Measurements from ENCODE around the gene CSMD2. TPM values are rescaled to one million over a fixed set of nuclear protein-coding genes. Genes with fewer than 3 reads are reported as not detected.

Gene CSMD2
- total RNA-seq, 1 experiment from 2014 or later: 0.22 TPM

GRCh38 chr1:33782776-33783175, 382.3 kb downstream of the CSMD2 start:
- ChIA-PET POLR2A (no interaction called here), CTCF (no interaction called here), RAD21 (ENCODE audit: low non-redundant PET in 1 of 2, low total read pairs in 2 of 2, uncharacterized antibody in 2 of 2, unreplicated experiment in 2 of 2) (no interaction called here)
- Histone ChIP-seq H3K9me2 (ENCODE audit: insufficient read depth) (no peaks in the 10 kb centered on the region), H3K4me1 (ENCODE audit: control insufficient read depth in 1 of 2, insufficient read depth in 2 of 2, low read length in 2 of 2) (no peaks in the 10 kb centered on the region), H3K4me3 (replicated peaks in 1 of 2; ENCODE audit: low read depth in 1 of 2, low read length in 2 of 2) (no peak overlapping the region), H3K79me2 (ENCODE audit: insufficient read depth, low read length) (no peaks in the 10 kb centered on the region), H3K27me3 (ENCODE audit: insufficient read depth, low read length) (peaks cover 43% of the 10 kb centered on the region), H3K36me3 (ENCODE audit: control insufficient read depth in 1 of 2, insufficient read depth in 2 of 2, low read length in 2 of 2) (no peaks in the 10 kb centered on the region), H3K4me2 (ENCODE audit: low read length) (no peak overlapping the region), H2AFZ (ENCODE audit: low read depth, low read length, poor library complexity, severe bottlenecking) (no peak overlapping the region), H4K20me1 (ENCODE audit: insufficient read depth) (no peaks in the 10 kb centered on the region), H3K27ac (ENCODE audit: low read depth, low read length) (no peak overlapping the region), H3K9ac (ENCODE audit: low read length) (no peak overlapping the region), H3K9me3 (ENCODE audit: control insufficient read depth in 1 of 2, insufficient read depth in 1 of 2, low read depth in 1 of 2, low read length in 2 of 2) (no peaks in the 10 kb centered on the region)
- ATAC-seq (no peak), DNase-seq (ENCODE audit: low read depth, low spot score) (no peak)
- TF ChIP-seq SRF (IDR thresholded peaks at IDR 0.05; ENCODE audit: low read depth) (no peak), SP1 (IDR thresholded peaks at IDR 0.05; ENCODE audit: low read depth) (no peak), RAD21 (IDR thresholded peaks at IDR 0.05; ENCODE audit: low read depth) (no peak), EZH2phosphoT487 (IDR thresholded peaks at IDR 0.05; ENCODE audit: borderline replicate concordance) (no peak), EZH2 (IDR thresholded peaks at IDR 0.05) (no peak), TCF7L2 (IDR thresholded peaks at IDR 0.05; ENCODE audit: borderline replicate concordance, extremely low read depth, insufficient read depth, insufficient read length) (no peak)
- BruUV-seq (replicated peaks): no TSS peak
- intact Hi-C loops (cut with micrococcal nuclease): no loop called here

- no TSS peak for BruUV-seq (replicated peaks)
- Histone ChIP-seq H2AFZ (ENCODE audit: low read depth, low read length, poor library complexity, severe bottlenecking) (no peak overlapping the region), H3K27ac (ENCODE audit: low read depth, low read length) (no peak overlapping the region), H3K36me3 (ENCODE audit: control insufficient read depth in 1 of 2, insufficient read depth in 2 of 2, low read length in 2 of 2) (no peaks in the 10 kb centered on the region), H3K4me1 (ENCODE audit: control insufficient read depth in 1 of 2, insufficient read depth in 2 of 2, low read length in 2 of 2) (no peaks in the 10 kb centered on the region), H3K9me3 (ENCODE audit: control insufficient read depth in 1 of 2, insufficient read depth in 1 of 2, low read depth in 1 of 2, low read length in 2 of 2) (no peaks in the 10 kb centered on the region), H4K20me1 (ENCODE audit: insufficient read depth) (no peaks in the 10 kb centered on the region), H3K4me3 (replicated peaks in 1 of 2; ENCODE audit: low read depth in 1 of 2, low read length in 2 of 2) (no peak overlapping the region), H3K27me3 (ENCODE audit: insufficient read depth, low read length) (peaks cover 43% of the 10 kb centered on the region), H3K4me2 (ENCODE audit: low read length) (no peak overlapping the region), H3K79me2 (ENCODE audit: insufficient read depth, low read length) (no peaks in the 10 kb centered on the region), H3K9me2 (ENCODE audit: insufficient read depth) (no peaks in the 10 kb centered on the region), H3K9ac (ENCODE audit: low read length) (no peak overlapping the region)
- RAD21 ChIA-PET (ENCODE audit: low non-redundant PET in 1 of 2, low total read pairs in 2 of 2, uncharacterized antibody in 2 of 2, unreplicated experiment in 2 of 2): no interaction called here
- POLR2A ChIA-PET: no interaction called here
- DNase-seq (ENCODE audit: low read depth, low spot score) (no peak), ATAC-seq (no peak)
- CTCF ChIA-PET: no interaction called here
- intact Hi-C loops (cut with micrococcal nuclease): no loop called here
- no peak for TF ChIP-seq CBX3 (IDR thresholded peaks at IDR 0.05; ENCODE audit: low read depth)
- no peak for TF ChIP-seq POLR2A (IDR thresholded peaks at IDR 0.05; ENCODE audit: borderline replicate concordance, extremely low read depth, insufficient read depth, insufficient read length)
- no peak for TF ChIP-seq RAD21 (IDR thresholded peaks at IDR 0.05; ENCODE audit: low read depth)
- TF ChIP-seq ZFX (IDR thresholded peaks at IDR 0.05): no peak
- TF ChIP-seq SIN3A (IDR thresholded peaks at IDR 0.05; ENCODE audit: low read depth): no peak
- no peak for TF ChIP-seq ELF1 (IDR thresholded peaks at IDR 0.05; ENCODE audit: borderline replicate concordance, low read depth)
- no peak for TF ChIP-seq ZBTB33 (IDR thresholded peaks at IDR 0.05; ENCODE audit: extremely low read depth, insufficient replicate concordance, low read length)
- TF ChIP-seq FOSL1 (IDR thresholded peaks at IDR 0.05; ENCODE audit: low read depth): no peak
- no peak for TF ChIP-seq JUND (IDR thresholded peaks at IDR 0.05)
- TF ChIP-seq CTCF (IDR thresholded peaks at IDR 0.05 in 2 of 3, conservative IDR thresholded peaks at IDR 0.05 in 1 of 3; ENCODE audit: borderline replicate concordance in 1 of 3, insufficient read depth in 1 of 3, low read depth in 2 of 3, low read length in 2 of 3): no peak
- no peak for TF ChIP-seq REST (IDR thresholded peaks at IDR 0.05; ENCODE audit: low read depth)
Measured at GRCh38 chr1:33781652-33782051, 383.4 kb downstream of the CSMD2 start.
